ELF-1 (cell line): ENCODE results near the gene FNDC11.
"Not testable (repeated sequence)": the region's sequence is repeated elsewhere in the genome, so short reads cannot be mapped to it uniquely, and the experiment has no call there.

Experiments used
- DNase-seq: peaks from one replicate; pipeline ENCODE4 v3.0.0-alpha.2; 2016; ENCODE audit warnings: low read depth, low spot score

The FNDC11 gene

DNA sequence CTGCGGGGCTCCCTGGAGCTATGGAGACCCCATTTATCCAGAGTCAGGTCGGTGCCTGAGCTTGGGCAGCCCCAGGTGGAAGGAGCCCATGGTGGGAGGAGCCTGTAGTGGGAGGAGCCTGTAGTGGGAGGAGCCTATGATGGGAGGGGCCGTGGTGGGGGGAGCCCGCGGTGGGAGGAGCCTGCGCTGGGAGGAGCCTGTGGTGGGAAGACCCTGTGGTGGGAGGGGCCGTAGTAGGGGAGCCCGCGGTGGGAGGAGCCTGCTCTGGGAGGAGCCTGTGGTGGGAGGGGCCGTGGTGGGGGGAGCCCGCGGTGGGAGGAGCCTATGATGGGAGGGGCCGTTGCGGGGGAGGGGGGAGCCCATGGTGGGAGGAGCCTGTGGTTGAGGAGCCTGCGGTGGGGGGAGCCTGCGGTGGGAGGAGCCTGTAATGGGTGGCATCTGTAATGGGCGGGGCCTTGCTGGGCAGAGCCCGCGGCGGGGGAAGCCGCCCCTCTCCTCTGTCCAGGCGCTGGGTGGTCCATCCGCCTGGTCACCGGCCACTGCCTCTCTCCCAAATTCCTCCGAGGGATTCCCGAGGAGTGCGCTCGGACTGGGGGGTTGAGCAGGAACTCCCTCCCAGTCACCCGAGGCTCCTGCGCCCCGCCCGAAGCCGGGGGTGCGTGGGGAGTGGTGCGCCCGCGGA is 567 bp upstream of the FNDC11 start:
- DNase-seq: peak; percentile 85

- no peak for DNase-seq
Measured at GRCh38 chr20:63554361-63555278, 661 bp downstream of the FNDC11 start.

DNA sequence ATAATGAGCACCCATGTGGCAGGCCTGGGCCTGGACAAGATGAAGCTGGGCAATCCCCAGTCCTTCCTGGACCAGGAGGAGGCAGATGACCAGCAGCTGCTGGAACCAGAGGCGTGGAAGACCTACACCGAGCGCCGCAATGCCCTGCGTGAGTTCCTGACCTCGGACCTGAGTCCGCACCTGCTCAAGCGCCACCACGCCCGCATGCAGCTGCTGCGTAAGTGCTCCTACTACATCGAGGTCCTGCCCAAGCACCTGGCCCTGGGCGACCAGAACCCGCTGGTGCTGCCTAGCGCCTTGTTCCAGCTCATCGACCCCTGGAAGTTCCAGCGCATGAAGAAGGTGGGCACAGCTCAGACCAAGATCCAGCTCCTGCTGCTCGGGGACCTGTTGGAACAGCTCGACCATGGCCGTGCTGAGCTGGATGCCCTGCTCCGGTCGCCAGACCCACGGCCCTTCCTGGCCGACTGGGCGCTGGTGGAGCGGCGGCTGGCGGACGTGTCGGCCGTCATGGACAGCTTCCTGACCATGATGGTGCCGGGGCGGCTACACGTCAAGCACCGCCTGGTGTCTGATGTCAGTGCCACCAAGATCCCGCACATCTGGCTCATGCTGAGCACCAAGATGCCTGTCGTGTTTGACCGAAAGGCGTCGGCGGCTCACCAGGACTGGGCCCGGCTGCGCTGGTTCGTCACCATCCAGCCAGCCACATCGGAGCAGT is 1.9 kb downstream of the FNDC11 start:
- DNase-seq: no peak

GRCh38 chr20:63556873-63557478 is 3.0 kb downstream of the FNDC11 start:
- DNase-seq: no peak

GRCh38 chr20:63557481-63557891 is 3.5 kb downstream of the FNDC11 start:
- no peak for DNase-seq

DNA sequence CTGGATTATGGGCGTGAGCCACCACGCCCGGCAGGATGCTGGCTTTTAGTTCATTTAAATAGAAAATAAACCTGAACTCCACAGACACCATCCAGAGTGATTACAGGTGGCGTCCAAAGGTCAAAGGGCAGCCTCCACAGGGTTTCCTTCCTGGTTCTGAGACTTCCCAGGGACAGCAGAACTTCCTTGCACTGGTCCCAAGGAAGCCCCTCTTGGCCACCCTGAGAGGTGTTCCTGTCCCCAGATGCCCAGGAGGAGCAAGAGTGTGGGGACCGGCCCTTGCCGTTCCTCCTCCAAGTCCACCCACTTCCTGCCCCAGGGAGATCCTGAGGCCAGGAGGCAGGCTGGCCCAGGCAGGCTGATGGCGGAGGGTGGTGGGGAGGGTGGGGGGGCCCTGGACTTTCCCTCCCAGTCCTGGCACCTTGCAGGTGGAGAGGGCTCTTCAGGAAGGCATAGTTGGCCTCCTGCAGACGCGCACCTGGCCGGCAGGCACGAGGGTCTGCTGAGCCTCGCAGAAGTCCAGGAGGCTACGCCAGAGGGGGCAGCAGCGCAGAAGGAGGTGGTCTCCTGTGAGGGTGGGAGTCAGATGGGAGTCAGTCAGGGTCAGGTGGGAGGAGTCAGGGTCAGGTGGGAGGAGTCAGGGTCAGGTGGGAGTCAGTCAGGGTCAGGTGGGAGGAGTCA is 5.0 kb downstream of the FNDC11 start:
- DNase-seq: no peak

DNA sequence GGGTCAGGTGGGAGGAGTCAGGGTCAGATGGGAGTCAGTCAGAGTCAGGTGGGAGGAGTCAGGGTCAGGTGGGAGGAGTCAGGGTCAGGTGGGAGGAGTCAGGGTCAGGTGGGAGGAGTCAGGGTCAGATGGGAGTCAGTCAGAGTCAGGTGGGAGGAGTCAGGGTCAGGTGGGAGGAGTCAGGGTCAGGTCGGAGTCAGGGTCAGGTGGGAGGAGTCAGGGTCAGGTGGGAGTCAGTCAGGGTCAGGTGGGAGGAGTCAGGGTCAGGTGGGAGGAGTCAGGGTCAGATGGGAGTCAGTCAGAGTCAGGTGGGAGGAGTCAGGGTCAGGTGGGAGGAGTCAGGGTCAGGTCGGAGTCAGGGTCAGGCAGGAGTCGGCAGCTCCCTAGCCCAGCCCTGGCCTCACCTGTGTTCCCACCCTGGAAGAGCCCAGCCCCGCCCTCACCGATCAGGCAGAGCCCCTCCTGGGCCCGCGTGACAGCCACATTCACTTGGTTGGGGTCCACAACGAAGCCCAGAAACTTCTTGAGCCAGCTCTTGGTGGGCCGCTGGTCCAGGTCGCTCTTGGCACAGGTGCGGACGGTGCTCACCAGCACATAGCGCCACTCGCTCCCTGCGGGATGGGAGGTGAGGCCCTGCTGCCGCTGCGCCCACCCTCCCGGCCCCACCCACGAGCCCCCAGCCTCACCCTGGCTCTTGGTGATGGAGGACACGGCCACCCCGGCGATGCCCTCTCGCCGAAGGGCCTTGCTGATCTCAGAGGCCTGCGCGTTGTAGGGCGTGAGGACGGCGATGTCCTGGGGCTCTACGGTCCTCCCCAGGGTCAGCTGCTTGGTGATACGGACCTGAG is 5.8 kb downstream of the FNDC11 start:
- not testable (repeated sequence) for DNase-seq

DNA sequence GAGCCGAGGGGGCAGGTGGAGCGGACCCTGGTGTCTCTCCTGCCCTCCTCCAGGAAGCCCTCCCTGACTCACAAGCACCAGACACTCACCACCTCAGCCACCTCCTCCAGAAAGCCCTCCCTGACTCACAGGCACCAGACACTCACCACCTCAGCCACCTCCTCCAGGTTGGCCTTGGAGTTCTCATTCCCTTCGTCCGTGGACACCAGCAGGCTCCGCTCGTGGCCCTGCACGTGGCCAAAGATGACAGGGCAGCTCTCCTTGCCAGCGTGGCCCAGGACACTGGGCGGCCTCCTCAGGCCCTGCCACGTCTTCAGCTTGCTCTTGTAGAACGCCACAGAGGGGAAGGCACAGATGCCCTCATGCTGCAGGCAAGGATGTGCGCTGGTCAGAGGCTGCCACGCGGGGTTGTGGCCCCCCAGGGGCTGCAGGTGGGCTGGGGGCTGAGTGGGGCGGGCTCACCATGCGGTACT is 6.4 kb downstream of the FNDC11 start:
- no peak for DNase-seq

GRCh38 chr20:63560856-63561609 is 7.1 kb downstream of the FNDC11 start:
- no peak for DNase-seq

GRCh38 chr20:63561624-63562396 is 7.9 kb downstream of the FNDC11 start:
- no peak for DNase-seq

GRCh38 chr20:63562461-63563224 is 8.7 kb downstream of the FNDC11 start:
- no peak for DNase-seq

GRCh38 chr20:63563225-63563935 is 9.4 kb downstream of the FNDC11 start:
- no peak for DNase-seq

- DNase-seq: no peak
Measured at GRCh38 chr20:63564036-63564810, 10.3 kb downstream of the FNDC11 start.

- no peak for DNase-seq
Measured at GRCh38 chr20:63565021-63565698, 11.2 kb downstream of the FNDC11 start.

- DNase-seq: no peak
Measured at GRCh38 chr20:63565699-63566335, 11.9 kb downstream of the FNDC11 start.
